M059J (cell line): Measurements from ENCODE around the gene MADCAM1. TPM values are rescaled to one million over a fixed set of nuclear protein-coding genes. Genes with fewer than 3 reads are reported as not detected.

Experiments used
- DNase-seq: peaks from one replicate; pipeline ENCODE4 v3.0.0-alpha.2; 2012; ENCODE audit warnings: low read depth
- total RNA-seq: library from RNA; depleted of rRNA; stranded (reverse); fragments of >200 nt; shearing (Covaris generic); gene quantifications from 2 replicates; pipeline ENCODE4 v1.2.3, GENCODE V29; 2014

MADCAM1 gene
- total RNA-seq, 1 experiment from 2014 or later: not detected

- DNase-seq: no peak
These were observed 12.2 kb downstream of the MADCAM1 start for GRCh38 chr19:508204-509150.

GRCh38 chr19:510606-511100 is 14.4 kb downstream of the MADCAM1 start:
- DNase-seq: peak; percentile 53

DNA sequence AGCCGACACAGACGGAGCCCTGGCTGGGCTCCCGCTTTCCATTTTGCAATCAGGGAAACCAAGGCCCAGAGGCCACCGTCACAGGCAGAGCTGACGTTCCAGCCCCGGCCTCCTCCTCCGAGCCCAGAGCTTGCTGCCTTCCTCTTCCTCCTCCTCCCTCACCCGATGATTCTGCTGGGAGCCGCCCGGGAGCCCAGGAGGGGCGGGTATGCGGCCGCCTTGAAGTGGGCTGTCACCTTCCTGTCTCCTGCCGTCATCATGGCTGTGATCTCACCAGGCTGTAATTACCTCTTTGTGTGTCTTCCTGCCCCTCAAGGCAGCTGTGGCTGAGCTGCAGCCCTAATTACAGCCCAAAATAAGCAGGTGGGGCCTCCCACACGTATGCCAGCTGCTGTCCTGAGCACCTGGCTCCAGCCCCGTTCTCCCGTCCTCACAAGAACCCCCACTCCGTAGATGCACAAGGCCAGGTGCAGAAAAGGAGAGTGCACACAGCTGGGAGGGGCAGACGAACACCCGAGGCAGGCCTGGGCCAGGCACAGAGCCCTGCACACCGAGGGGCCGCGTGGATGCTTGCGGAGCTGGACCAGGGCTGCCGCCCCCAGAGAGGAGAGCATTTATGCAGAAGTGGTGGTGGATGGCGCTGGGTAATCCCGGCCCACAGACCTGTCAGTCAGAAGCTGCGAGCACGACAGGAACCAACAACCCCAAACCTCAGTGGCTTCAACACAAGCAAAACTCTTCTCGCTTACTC is 15.0 kb downstream of the MADCAM1 start:
- DNase-seq: no peak

DNA sequence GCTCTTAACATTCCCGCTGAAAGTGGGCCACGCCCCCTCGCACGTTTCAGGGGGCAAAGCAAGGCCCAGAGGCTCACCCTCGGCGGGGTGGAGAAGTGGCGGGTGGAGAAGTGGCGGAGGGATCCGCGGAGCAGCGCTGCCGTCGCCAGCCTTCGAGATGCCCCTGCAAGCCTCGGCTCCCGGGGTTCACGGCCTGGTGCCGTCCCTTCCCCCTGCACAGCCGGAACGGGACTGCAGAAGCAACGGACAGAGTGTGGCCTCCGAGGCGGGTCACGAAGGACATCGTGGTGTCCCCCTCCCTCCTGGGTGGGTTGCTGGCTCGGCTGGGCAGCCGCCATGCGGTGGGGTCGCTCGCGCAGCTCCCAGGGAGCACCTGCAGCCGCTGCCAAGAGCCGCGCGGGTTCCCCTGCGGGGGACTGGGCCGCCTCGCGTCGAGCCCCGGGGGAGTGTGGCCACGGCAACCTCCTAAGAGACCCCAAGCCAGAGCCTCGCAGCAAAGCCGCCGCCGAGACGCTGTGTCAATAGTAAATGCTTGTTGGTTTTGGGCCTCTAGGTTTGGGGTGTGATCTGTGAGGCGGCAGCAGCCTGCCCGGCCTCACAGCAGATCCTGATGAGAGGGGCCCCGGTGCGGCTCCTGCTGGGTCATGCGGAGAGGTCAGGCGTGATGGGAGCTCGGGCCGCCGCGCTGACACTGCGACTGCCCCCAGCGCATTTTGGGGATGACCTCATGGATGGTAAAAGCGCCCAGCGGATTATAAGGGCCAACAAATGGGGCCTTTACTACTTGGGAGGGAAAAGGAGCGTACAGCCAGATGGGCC is 16.5 kb downstream of the MADCAM1 start:
- DNase-seq: no peak

- DNase-seq: no peak
These were observed 17.3 kb downstream of the MADCAM1 start for GRCh38 chr19:513368-514165.

GRCh38 chr19:514166-514663 is 17.9 kb downstream of the MADCAM1 start:
- no peak for DNase-seq

DNA sequence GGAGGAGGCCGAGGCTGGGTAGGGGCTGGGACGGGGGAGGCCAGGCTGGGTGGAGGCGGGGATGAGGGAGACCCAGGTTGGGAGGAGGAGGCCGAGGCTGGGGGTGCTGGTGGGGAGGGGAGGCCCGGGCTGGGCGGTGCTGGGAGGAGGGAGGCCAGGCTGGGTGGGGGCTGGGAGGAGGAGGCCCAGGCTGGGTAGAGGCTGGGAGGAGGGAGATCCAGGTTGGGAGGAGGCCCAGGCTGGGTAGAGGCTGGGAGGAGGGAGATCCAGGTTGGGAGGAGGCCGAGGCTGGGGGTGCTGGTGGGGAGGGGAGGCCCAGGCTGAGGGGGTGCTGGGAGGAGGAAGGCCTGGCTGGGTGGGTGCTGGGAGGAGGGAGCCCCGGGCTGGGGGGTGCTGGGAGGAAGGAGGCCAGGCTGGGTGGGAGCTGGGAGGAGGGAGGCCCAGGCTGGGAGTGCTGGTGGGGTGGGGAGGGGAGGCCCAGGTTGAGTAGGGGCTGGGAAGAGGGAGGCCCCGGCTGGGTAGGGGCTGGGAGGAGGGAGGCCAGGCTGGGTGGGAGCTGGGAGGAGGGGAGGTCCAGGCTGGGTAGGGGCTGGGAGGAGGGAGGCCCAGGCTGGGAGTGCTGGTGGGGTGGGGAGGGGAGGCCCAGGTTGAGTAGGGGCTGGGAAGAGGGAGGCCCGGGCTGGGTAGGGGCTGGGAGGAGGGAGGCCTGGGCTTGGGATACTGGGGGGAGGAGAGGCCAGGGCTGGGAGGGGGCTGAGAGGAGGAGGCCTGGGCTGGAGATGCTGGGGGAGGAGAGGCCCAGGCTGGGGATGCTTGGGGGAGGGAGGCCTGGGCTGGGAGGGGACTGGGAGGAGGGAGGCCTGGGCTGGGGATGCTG is 21.7 kb downstream of the MADCAM1 start:
- DNase-seq: no peak

DNA sequence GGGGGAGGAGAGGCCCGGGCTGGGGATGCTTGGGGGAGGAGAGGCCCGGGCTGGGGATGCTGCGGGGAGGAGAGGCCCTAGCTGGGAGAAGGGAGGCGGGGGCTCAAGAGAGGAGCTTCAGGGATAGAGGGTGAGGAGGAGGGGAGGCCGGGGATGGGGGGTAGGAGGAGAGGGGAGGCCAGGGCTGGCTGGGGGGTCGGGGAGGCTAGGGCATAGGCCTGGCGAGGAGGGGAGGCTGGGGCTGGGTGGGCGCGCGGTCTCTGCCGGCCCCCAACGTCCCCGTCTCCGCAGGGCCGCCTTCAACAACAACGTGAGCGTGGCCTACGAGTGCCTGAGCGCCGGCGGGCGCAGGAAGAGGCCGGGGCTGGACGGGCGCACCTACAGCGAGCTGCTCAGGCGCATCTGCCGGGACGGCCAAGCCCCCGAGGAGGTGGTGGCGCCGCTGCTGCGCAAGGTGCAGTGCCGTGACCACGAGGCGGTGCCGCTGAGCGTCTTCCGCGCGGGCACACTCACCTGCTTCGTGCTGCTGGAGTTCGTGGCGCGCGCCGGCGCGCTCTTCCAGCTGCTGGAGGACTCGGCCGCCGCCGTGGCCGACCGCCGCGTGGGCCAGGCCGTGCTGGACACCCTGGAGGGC is 22.4 kb downstream of the MADCAM1 start:
- DNase-seq: no peak

DNA sequence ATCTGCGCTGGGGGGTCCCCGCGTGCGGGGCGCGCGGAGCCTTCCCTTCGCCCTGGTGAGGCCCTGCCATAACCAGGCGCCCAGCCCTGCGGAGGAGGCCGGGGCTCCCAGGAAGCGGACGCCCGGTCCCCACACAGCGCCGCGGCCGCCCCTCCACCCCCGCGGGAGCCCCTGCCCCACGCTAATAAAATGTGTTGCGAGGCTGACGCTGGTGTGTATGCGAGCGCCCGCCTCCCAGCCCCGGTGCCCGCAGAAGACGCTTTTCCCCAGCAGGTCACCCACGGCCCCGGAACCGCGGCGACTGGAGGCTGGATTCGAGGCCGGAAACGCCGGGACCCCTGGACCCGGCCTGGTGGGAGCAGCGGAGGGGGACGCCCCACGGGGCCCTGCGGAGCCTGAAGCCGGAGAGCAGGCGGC is 23.2 kb downstream of the MADCAM1 start:
- no peak for DNase-seq

DNA sequence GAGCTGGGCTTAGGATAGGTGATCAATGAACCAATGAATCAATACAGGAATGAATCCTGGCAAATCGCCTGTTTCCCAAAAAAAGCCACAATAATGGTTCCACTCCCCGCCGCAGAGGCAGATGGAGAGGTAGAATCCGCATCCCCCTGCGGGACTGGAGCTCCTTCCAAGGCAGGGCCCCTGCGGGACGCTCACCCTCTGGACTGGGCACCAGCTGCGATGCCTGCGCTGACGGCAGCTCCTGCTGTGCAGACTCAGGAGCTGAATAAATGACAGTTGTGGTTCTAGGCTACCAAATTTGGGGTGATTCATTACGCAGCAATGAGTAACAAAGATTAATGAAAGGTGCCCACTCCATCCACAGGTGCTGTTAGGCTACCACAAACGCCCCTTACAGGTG is 26.4 kb downstream of the MADCAM1 start:
- DNase-seq: no peak

- DNase-seq: no peak
These were observed 27.9 kb downstream of the MADCAM1 start for GRCh38 chr19:524062-524674.

DNA sequence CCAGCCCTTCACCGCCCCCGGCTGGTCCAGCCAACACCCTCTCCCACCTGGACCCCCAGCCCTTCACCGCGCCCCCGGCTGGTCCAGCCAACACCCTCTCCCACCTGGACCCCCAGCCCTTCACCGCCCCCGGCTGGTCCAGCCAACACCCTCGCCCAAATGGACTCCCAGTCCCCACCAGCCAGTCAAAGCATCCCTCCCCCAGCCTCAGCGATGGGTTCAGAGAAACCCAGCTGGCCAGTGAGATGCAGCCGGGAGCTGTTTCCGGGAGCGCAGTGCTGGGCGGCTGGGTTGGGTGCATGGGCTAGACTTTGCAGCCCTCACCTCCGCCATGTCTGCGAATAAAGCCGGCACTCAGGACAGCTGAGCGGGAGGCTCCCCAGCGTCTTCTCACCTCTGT is 28.7 kb downstream of the MADCAM1 start:
- no peak for DNase-seq

- DNase-seq: no peak
These were observed 29.7 kb downstream of the MADCAM1 start for GRCh38 chr19:525857-526419.

DNA sequence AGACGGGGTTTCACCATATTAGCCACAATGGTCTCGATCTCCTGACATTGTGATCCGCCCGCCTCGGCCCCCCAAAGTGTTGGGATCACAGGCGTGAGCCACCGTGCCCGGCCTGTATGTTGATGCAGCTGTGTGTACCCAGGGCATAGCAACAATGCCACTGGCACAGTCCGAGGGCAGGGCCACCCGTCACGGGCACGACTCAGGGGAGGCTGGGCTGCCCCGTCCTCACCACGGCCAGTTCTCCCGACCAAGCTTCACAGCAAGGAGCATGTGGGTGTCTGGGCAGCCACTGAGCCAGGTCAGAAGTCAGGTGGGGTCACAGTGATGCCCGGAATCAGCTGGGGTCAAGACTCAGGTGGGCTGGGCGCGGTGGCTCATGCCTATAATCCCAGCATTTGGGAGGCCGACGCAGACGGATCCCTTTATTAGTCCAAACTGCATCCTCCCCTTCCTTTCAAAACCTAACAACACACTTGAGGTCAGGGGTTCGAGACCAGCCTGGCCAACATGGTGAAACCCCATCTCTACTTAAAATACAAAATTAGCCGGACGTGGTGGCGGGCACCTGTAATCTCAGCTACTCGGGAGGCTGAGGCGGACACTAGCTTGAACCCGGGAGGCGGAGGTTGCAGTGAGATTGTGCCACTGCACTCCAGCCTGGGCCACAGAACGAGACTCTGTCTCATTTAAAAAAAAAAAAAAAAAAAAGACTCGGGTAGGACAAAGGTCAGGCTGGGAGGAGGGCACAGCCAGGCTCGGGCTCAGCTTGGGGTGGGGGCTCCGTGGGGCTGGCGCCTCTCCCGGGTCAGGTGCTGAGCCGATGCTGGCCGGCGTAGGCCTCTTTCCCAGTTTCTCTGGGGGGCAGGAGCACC is 34.1 kb downstream of the MADCAM1 start:
- DNase-seq: no peak

- DNase-seq: peak; percentile 74
These were observed 34.9 kb downstream of the MADCAM1 start for GRCh38 chr19:531009-531752.

DNA sequence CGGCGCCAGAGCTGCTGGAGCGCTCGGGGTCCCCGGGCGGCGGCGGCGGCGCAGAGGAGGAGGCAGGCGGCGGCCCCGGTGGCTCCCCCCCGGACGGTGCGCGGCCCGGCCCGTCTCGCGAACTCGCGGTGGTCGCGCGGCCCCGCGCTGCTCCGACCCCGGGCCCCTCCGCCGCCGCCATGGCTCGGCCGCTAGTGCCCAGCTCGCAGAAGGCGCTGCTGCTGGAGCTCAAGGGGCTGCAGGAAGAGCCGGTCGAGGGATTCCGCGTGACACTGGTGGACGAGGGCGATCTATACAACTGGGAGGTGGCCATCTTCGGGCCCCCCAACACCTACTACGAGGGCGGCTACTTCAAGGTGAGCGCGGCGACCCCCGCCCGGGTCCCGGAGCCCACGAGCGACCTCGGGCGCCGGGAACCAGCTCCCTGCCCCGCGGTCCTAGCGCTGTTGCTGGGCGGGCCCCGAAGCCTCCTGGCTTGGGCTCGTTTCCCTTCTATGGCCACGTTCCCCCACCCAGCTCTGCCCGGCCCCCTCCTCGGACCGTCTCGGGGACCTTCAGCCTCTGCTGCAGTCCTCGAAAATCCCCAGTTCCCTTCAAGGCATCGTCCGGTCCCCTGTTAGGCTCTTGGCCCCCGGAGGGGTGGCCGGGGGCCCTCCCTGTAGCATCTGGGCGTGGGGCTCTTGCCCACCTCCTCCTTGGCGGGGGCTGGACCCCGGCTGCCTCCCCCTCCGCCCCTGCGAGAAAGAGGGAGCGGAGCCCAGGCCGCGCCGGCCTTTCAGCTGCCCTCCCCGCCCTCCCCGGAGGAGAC is 35.7 kb downstream of the MADCAM1 start, which contains the start of gene CDC34:
TSS of gene CDC34 (plus strand) at position 8 of the 808 bp plus-strand sequence. CDS start at position 180, 172 bp downstream.
- DNase-seq: no peak
